HG03460 (cell line): ENCODE data around the gene CYP2A13.
"Not testable (repeated sequence)": the region's sequence is repeated elsewhere in the genome, so short reads cannot be mapped to it uniquely, and the experiment has no call there.

ENCODE experiments used
- ATAC-seq: cut with Tn5 transposase; IDR thresholded peaks from one replicate; pipeline ENCODE4 v1.9.1; 2021; ENCODE audit not compliant: unreplicated experiment

CYP2A13 gene, protein sequence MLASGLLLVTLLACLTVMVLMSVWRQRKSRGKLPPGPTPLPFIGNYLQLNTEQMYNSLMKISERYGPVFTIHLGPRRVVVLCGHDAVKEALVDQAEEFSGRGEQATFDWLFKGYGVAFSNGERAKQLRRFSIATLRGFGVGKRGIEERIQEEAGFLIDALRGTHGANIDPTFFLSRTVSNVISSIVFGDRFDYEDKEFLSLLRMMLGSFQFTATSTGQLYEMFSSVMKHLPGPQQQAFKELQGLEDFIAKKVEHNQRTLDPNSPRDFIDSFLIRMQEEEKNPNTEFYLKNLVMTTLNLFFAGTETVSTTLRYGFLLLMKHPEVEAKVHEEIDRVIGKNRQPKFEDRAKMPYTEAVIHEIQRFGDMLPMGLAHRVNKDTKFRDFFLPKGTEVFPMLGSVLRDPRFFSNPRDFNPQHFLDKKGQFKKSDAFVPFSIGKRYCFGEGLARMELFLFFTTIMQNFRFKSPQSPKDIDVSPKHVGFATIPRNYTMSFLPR

GRCh38 chr19:41088151-41088550 lies at the start of gene CYP2A13:
Gene CYP2A13, plus strand, starts transcription at chr19:41088451. Its CDS starts 21 bp downstream, at chr19:41088472.
- ATAC-seq, result no peak

DNA sequence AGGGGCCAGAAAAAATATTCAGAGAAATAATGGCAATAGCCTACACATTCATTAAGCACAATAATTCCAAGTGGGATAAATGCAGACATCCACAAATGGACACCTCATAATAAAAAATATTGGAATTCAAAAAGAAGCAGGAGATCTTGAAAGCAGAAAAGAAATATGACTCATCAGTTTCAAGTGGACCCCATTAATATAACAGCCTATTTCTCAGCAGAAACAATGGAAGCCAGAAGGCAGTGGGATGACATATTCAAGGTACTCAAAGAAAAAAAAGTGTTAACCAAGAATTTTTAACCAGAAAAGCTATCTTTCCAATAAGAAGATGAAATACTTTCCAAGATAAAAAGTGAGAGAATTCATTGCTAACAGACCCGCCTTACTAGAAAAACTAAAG lies 48.4 kb upstream of the CYP2A13 start:
- no peak for ATAC-seq

DNA sequence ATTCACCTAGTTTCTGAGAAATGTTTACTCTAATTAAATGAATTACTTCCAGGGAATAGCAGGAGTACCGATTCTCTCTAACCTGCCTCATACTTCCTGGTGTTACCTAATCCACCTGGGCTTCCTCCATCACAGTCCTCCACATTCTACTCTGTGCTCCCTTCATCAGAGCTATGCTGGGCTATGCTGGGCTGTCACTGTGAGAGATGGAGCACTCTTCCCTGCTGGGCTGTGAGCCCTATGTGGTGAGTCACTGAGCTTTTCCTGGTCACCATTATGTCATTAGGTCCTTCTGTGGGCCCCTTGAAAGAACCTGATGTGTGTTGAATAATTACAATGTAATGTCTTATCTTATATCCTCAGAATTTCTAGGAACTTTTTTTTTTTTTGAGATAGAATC lies 43.2 kb upstream of the CYP2A13 start:
- not testable (repeated sequence) for ATAC-seq

- ATAC-seq, result no peak
Observed at GRCh38 chr19:41050426-41050825, 37.8 kb upstream of the CYP2A13 start.

- ATAC-seq, result not testable (repeated sequence)
Observed at GRCh38 chr19:41052162-41052561, 36.1 kb upstream of the CYP2A13 start.

DNA sequence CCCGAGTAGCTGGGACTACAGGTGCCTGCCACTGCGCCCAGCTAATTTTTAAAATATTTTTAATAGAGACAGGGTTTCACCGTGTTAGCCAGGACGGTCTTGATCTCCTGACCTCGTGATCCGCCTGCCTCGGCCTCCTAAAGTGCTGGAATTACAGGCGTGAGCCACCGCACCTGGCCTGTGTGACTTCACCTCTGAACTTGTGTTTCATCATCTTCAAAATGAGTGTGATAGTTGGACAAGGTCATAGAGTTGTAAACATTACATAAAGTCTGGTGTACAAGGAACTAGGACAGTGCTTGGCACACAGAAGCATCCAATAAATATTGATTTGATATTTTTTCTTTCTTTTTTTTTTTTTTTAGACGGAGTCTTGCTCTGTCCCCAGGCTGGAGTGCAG lies 34.9 kb upstream of the CYP2A13 start:
- ATAC-seq, result not testable (repeated sequence)

DNA sequence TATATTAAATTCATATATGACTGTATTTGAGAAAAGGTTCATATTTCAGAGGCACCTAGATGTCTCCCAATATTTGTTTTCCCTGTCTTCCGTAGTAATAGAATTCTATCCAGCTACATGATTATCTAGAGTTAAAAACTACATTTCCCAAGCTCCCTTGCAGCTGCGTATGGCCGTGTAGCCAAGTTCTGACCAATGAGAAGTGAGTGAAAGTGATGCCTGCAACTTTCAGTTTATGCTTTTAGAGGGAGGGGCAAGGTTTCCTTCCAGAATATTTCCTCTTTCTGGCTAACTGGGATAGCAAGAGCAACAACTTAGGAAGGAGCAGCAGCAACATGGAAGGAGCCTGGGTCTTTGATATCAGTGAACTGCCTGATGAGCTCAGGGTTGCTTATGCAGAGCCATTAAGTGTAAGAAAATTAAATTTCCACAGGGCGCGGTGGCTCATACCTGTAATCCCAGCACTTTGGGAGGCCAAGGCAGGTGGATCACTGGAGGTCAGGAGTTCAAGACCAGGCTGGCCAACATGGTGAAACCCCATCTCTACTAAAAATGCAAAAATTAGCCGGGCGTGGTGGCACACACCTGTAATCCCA lies 23.2 kb upstream of the CYP2A13 start:
- no peak for ATAC-seq

DNA sequence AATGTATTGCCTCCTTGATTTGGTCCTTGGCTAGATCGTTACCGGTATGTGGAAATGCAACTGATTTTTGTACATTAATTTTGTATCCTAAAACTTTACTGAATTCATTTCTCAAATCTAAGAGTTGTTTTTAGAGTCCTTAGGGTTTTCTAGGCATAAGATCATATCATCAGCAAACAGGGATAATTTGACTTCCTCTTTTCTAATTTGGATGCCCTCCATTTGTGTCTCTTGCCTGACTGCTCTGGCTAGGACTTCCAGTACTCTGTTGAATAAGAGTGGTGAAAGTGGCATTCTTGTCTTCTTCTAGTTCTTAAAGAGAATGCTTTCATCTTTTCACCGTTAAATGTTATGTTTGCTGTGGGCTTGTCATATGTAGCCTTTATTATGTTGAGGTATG lies 12.0 kb upstream of the CYP2A13 start:
- no peak for ATAC-seq

GRCh38 chr19:41083516-41083915 lies 4.7 kb upstream of the CYP2A13 start:
- ATAC-seq, result no peak

DNA sequence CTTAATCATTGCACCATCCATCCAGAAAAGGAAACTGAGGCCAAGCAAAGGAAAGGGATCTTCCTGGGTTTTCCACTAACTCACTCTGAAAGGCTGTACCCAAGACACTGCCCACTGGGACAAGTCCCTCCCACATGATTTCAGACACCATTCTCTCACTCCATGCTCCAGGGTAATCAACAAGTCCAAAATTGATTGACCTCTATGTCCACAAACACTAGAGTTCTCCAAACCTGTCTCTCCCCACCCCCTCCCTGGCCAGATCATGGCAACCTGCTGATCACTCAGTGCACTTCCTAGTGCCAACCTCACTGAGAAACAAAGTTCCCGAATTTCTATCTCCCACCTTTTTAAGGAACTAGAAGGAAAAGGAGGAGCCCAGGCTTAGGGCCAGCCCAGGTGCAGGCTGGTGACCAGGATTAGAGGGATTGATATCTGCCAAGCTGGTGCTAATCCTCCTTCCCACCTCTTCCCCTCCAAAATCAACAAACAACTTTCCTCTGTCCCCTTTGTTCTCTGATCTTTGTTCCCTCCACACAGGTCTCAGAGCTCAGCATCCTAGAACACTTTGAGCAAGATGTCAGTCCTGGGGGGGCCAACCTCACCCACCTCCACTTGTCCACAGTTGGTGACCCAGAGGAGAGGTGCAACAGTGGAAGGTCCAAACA lies 2.4 kb upstream of the CYP2A13 start:
- no peak for ATAC-seq

DNA sequence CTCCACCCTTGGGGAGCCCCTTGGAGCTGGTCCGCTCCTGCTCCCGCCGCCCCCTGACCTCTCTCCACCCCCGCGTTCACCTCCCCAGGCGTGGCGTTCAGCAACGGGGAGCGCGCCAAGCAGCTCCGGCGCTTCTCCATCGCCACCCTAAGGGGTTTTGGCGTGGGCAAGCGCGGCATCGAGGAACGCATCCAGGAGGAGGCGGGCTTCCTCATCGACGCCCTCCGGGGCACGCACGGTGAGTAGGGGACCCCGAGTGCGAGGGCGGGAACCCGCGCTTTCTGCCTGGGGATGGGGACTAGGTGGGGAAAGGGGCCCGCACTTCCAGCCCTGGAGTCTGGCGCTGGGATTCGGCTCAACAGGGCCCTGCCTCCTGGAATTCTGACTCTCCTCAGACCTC lies 1.7 kb downstream of the CYP2A13 start:
- ATAC-seq, result no peak

GRCh38 chr19:41095703-41096102 lies 7.5 kb downstream of the CYP2A13 start:
- ATAC-seq, result no peak

- no peak for ATAC-seq
Observed at GRCh38 chr19:41096353-41096752, 8.1 kb downstream of the CYP2A13 start.

DNA sequence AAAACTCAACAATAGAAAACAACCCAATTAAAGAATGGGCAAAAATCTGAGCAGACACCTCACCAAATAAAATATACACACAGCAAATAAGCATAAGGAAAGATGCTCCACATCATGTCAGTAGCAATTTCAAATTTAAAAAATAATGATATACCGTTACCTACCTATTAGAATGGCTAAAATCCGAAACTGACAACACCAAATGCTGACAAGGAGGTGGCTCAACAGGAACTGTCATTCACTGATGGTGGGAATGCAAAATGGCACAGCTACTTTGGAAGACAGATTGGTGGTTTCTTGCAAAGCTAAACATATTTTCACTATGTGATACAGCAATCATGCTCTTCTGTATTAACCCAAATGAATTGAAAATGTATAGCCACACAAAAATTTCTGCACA lies 9.1 kb downstream of the CYP2A13 start:
- no peak for ATAC-seq

- no peak for ATAC-seq
Observed at GRCh38 chr19:41098762-41099161, 10.5 kb downstream of the CYP2A13 start.

DNA sequence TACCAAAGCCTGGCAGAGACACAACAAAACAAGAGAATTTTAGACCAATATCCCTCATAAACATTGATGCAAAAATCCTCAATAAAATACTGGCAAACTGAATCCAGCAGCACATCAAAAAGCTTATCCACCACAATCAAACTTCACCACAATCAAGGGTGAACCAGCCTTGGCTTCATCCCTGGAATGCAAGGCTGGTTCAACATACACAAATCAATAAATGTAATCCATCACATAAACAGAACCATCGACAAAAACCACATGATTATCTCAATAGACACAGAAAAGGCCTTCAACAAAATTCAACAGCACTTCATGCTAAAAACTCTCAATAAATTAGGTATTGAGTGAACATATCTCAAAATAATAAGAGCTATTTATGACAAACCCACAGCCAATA lies 14.0 kb downstream of the CYP2A13 start:
- not testable (repeated sequence) for ATAC-seq

- no peak for ATAC-seq
Observed at GRCh38 chr19:41106177-41106576, 17.9 kb downstream of the CYP2A13 start.

DNA sequence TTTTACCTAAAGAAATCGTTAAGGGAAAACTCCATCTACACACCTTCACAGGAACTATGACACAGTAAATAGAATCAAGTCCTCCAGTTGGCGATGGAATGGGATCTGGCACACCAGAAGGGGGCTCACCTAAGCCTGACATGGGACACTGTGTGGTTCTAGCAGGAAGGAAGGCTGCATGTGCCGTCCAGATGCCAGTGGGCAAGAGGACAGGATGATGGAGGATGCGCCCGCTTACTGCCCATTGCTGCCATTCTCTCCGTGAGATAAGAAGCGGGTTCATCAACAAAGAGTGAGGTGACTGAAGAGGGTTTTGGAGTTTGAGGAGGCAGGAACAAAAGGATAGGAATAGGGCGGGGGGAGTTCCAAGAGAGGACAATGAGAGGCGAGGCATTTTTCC lies 23.0 kb downstream of the CYP2A13 start:
- no peak for ATAC-seq

DNA sequence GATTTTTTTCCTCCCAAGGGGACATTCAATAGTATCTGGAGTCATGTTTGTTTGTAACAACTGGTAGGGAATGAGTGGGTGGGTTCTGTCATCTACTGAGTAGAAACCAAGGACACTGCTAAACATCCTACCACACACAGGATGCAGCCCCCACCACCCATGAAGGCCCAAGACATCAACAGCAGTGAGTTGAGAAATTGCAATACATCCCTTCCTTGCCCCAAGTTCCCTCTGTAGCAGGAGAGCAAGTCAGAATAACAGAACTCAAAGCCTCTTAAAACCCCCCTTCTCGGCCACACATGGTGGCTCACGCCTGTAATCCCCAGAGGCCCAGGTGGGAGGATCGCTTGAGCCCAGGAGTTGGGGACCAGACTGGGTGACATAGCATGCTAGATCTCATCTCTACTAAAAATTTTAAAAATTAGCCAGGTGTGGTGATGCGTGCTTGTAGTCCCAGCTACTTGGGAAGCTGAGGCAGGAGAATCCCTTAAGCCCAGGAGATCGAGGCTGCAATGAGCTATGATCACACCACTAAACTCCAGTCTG lies 23.6 kb downstream of the CYP2A13 start:
- no peak for ATAC-seq

GRCh38 chr19:41112728-41113290 lies 24.6 kb downstream of the CYP2A13 start:
- ATAC-seq, result no peak

GRCh38 chr19:41114132-41114531 lies 25.9 kb downstream of the CYP2A13 start, which contains the start of gene CYP2F1:
Gene CYP2F1, plus strand, starts transcription at chr19:41114432. Its CDS starts 1,757 bp downstream, at chr19:41116189.
- ATAC-seq, result no peak
